Stimulated activated CD4-positive, alpha-beta T cell treated with anti-CD3 and anti-CD28 coated beads, Interleukin-1b, Interleukin-23, amount 100 ng/mL, for 24 hours (primary cell): Measurements from ENCODE around the gene CEP85.
A peak's percentile ranks its signal among the peaks of the same experiment; 100 is the strongest.

Experiments used
- DNase-seq, 4 experiments: peaks; one replicate each; pipeline ENCODE4 v3.0.0-alpha.2; 2020; ENCODE audit warnings: low read depth in 4 of 4, low spot score in 1 of 4

The CEP85 gene, protein sequence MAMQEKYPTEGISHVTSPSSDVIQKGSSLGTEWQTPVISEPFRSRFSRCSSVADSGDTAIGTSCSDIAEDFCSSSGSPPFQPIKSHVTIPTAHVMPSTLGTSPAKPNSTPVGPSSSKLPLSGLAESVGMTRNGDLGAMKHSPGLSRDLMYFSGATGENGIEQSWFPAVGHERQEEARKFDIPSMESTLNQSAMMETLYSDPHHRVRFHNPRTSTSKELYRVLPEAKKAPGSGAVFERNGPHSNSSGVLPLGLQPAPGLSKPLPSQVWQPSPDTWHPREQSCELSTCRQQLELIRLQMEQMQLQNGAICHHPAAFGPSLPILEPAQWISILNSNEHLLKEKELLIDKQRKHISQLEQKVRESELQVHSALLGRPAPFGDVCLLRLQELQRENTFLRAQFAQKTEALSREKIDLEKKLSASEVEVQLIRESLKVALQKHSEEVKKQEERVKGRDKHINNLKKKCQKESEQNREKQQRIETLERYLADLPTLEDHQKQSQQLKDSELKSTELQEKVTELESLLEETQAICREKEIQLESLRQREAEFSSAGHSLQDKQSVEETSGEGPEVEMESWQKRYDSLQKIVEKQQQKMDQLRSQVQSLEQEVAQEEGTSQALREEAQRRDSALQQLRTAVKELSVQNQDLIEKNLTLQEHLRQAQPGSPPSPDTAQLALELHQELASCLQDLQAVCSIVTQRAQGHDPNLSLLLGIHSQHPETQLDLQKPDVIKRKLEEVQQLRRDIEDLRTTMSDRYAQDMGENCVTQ

DNA sequence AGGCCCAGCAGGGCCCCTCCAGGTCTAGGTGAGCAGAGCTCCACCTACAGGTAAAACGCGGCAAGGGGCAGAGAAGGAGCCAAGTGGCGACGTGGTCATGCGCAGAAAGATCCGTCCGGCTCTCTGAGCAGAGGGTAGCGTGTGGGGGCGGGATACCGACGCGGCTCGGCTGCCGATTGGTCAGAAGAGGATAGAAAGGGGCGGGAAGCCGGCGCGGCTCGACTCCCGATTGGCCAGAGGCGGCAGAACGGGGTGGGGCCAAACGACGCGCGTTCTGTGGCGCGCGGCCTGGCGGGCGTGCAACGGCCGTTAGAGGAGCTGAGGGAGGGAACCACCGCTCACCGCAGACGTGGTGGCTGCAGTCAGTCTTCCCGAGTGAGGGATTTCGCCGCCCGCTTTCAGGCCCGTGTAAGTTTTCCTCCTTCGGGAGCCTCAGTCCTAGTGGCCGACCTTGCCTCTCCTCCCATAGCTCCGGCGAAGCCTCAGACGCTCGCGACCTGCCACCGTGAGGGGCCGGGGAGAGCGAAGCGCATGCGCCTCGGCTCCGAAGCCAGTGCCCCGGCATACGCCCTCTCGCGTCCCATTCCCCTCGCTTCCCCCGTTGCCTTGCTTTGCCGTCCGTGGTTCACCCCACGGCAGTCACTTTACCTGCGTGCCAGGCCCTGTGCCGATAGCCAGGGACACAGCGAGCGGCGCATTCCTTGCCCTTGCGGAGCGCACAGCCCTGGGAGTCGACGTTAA, at the start of gene CEP85:
CEP85 (plus strand) TSS at position 298 of the 741 bp plus-strand sequence. CDS start 5,584 bp downstream, outside the sequence.
- DNase-seq = peak; percentile 95 to 98 (median 96)

DNA sequence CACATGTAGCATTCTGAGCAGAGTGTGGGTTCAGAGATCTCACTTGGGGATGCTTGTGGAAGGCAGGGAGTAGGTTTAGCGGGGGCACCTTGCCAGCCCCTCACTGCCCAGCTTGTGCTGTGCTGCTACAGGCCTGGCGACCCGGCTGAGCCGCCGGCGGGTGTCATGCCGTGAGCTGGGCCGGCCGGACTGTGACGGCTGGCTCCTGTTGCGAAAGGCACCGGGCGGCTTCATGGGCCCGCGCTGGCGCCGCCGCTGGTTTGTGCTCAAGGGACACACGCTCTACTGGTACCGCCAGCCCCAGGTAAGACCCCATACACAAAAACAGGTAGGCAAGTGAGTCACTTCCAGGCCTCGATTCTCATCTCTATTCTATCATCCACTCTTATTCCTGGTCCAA, 49.1 kb upstream of the CEP85 start:
- no peak for DNase-seq

DNA sequence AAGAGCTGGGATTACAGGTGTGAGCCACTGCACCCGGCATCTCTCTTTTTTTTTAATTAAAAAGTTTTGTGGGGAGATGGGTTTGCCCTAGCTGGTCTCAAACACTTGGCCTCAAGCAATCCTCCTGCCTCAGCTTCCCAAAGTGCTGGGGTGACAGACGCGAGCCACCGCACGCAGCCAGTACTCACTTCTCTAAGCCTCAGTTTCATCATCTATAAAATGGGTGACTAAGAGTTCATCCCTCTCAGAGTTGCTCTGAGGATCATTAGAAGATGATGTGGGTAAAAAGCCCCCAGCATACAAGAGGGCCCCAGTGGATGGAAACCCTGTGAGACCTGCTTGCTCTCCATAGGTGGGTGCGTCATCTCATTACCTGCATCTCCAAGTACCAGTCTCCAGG, 46.1 kb upstream of the CEP85 start:
- no peak for DNase-seq

DNA sequence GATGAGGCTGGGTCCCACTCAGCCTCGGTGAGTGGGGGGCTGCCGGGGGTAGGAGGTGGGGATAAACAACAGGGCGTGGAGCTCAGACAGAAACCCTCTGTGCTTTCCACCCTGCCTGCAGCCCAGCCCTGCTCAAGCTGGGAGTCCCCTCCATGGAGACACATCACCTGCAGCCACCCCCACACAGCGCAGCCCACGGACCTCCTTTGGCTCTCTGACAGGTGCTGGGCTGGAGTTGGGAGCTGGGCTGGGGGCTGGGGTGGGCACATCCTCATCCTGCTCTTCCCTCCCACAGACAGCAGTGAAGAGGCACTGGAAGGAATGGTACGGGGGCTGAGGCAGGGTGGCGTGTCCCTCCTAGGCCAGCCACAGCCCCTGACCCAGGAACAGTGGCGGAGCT, 45.5 kb upstream of the CEP85 start:
- DNase-seq = no peak

DNA sequence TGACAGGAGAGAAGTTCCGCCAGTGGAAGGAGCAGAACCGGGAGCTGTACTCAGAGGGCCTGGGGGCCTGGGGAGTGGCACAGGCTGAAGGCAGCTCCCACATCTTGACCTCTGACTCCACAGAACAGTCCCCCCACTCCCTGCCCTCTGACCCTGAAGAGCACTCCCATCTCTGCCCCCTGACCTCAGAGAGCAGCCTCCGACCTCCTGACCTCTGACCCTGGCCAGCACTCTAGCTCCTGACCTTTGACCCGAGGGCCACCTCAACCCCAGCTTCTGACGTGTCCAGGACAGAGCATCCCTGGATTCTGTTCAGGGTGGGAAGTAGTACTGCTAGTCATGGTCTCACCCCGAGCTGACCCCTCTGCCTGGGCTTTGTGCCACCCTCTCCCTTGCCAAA, 44.7 kb upstream of the CEP85 start:
- no peak for DNase-seq

DNA sequence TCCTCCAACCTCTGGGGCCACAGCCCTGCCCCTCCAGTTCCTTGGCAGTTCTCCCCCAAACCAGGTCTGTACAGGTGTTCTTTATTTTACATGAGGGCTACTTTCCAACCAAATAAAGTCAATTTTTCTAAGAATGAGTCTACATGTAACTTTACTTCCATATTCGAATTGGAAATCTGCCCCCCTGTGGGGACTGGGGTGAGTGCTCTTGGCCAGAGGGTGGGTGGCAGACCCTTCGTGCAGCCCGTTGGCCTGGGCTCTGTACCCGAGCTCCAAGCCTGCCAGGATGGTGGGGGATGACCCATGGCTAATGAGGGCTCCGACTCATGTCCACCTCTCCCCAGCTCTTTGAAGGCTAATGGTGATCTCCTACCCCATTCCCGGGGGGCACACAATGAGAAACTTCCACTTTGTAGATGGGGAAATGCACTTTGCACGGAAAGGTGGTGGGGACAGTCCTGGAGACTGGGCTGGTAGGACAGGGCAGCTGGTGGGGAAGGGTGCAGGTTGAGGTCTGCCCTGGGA, 44.2 kb upstream of the CEP85 start:
- DNase-seq = no peak

DNA sequence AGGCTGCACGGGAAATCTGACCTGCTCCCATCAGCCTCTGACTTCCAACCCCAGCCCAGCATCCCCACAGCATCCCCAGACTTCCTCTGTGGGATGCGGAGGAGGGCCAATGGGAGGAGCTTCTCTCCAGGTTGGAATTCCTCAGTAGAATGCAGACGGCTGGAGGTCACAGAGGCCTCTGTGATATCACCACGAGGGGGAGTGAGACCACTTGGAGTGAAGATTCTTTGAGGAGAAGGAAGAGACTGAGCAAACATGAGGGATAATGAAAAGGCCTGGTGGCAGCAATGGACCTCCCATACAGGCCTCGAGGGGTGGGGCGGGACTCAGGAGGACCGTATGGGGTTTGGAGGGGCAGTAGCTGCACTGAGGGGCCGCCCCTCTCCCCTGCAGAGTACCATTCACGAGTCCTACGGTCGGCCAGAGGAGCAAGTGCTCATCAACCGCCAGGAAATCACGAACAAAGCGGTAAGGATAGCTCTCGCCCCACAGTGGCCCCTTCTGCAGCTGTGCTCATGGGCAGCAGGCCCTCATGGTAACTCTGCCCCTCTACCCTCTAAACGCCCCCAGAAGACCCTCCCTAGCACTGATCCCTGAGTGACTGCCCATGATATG, 43.5 kb upstream of the CEP85 start, which contains the start of gene CATSPER4:
CATSPER4 (plus strand) TSS at position 230 of the 615 bp plus-strand sequence; CDS start at position 256, 26 bp downstream.
- no peak for DNase-seq

DNA sequence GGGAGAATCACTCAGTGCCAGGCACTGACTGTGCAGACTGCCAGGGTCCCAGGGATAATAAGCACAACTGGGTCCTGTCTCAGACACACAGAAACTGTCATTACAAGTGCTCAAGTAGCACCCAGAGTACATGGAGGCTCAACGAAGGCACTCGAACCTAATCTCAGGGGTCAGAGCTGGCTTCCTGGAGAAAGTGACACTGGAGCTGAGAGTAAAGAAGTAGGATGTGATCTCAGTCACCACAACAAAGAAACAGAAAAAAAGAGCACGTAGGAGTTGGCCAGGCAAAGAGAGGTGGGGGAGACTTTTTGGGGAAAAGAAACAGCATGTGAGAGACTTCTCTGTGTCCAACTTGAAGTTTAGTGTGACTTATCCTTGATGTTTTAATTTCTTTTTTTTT, 42.3 kb upstream of the CEP85 start:
- no peak for DNase-seq

DNA sequence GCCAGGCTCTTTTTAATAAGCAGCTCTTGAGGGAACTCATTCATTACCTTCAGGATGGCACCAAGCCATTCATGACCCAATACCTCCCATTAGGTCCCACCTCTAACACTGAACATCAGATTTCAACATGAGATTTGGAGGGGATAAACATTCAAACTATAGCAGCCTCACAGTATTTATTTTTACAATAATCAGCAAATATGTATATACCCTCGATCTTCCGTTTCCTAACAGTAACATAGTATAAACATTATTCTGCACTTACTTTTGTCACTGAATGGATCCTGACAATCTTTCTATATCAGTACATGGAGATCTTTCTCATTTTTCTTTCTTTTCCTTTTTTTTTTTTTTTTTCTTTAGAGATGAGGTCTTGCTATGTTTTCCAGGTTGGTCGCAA, 38.2 kb upstream of the CEP85 start:
- DNase-seq = no peak

DNA sequence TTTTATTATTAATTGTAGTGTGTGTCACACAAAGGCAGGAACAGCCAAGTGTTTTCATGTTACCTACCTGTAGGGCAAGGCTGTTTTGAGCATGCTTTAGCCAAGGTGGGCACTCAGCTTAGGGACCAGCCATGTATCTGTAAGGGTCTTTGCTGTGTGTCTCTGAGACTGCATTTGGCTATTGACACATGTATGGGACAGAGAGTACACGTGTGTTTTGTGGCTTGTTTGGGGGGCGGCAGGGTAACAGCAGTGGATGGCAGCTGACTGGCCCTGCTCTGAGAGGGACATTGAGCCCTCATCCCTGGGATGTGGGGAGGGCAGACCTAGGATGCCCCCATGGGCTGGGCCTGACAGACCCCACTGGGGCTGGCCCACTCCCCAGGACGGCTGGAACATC, 36.7 kb upstream of the CEP85 start:
- DNase-seq = no peak

DNA sequence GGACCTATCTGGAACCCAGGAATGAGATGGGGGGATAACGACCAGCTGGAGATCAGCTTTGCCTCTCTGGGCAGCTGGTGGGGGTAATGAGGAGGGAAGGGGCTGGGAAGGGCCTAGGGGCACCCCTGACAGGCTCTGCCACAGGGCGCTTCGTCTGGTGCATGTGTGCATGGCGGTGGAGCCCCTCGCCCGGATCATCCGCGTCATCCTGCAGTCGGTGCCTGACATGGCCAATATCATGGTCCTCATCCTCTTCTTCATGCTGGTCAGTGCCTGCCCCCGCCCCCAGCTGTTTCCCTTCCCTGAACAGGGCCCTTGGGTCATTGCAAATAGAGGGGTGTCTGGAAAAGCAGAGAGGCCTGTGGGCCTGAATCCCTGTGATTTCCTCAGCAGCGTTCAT, 36.2 kb upstream of the CEP85 start:
- DNase-seq = no peak

DNA sequence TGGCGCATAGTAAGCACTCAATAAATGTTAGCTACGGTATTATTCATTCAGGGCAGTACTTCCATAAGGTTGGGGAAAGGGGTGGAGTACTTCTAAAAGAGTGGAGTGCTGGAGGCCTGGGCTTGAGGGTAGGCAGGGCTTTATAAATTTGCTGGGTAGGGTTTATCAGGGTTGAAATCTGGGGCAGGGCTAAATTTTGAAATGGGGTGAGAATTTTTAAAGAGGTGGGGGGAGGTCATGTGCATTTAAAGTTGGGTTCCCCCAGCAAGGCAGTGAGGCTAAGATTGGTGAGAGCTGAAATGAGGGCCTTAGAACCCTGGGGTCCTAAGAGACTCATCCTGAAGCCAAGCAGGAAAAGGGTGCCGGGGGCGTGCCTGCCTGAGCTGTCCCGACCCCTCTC, 33.6 kb upstream of the CEP85 start:
- DNase-seq = no peak

DNA sequence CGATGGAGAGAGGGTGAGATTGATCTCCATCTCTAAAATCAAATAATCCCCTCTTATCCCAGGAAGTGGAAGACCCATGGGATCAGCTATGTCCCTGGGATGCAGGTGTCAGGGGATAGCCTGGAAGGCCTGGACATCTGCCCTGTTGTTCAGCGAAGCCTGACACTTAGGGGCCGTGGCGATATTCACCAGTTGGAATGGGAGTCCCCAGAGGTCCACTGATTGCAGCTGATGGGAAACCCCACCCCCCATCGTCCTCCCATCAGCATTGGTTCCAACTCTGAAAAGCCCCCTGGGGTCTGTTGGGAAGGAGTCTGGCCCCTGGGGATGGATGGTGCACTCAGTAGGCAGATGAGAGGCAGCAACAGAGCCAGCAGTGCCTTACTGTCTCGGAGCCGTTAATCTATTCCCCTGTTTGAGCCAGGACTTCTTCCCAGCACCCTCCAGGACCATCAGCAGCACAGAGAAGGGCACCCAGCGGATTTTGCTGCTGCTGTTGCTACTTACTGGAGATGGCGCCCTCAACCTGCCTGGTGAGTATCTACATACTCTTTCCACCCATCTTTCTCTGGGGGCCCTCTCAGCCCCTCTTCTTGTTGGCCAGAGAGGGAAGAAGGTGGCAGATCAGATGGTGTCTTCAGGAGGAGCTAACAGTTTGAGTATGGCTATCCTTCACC, 30.2 kb upstream of the CEP85 start:
- no peak for DNase-seq

DNA sequence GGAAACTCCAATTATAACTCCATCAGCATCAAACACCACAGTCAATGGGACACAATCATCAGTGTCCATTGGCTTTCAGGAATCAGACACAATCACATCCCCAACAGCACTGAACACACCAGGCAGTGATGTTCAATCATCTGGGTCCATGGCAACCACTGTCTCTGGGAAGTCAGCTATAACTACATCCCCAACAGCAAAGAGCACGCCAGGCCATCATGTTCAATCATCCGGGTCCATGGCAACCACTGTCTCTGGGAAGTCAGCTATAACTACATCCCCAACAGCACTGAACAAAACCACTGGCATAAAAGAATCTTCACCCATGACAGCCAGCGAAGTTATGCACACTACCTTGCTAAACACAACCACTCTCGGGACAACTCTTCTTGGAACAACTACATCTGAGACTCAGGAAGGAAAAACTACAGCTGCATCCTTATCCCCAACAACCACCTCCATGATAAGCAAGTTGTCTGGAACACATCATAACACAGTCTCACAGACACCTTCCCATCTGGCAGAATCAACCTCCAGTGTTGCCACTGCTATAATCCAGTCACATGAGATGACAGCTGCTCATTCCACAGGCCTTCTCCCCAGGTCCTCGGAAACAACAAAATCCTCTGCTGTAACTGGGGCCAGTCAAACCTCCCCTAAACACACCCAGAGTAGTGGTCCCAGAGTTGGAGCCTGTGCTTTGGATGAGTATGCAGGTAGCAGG, 23.7 kb upstream of the CEP85 start:
- no peak for DNase-seq

DNA sequence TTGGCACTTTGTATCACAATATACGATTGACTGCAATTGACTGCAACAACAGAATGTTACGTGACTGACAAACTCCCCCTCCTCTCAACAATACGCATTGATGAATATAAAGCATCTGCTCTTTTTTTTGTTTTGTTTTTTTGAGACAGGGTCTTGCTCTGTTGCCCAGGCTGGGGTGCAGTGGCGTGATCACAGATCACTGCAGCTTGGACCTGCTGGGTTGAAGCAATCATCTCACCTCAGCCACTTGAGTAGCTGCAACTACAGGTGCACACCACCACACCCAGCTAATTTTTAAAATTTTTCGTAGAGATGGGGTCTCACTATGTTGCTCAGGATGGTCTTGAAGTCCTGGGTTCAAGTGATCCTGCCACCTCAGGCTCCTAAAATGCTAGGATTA, 21.3 kb upstream of the CEP85 start:
- no peak for DNase-seq

DNA sequence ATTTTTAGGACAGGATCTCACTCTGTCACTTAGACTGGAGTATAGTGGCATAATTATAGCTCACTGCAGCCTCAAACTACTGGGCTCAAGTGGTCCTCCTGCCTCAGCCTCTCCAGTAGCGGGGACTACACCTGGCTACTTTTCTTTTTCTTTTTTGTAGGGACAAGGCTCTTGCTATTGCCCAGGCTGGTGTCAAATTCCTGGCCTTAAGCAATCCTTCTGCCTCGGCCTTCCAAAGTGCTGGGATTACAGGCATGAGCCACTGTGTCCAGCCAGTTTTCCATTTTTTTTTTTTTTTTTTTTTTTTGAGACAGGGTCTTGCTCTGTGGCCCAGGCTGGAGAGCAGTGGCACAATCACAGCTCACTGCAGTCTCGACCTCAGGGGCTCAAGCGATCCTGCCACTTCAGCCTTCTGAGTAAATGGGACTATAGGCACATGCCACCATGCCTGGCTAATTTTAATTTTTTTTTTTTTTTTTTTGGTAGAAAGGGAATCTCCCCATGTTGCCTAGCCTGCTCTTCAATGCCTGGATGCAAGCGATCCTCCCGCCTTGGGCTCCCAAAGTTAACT, 20.6 kb upstream of the CEP85 start:
- no peak for DNase-seq

DNA sequence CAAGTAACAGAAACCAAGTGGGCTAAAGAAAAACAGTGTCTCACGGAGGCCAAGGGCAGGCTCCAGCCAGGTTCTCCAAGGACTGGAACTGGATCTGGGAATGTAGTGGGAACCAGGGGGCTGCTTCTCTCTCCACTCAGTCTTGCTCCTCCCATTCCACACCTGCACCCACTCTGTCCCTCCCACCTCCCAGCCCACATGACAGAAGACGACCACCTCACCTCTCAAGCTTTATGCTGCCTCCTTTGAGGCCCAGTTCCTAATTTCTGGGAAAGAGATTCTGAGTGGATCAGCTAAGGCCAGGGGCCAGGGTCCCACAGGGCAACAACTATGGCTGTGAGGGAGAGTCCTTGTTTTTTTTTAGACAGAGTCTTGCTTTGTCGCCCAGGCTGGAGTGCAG, 18.8 kb upstream of the CEP85 start:
- no peak for DNase-seq

DNA sequence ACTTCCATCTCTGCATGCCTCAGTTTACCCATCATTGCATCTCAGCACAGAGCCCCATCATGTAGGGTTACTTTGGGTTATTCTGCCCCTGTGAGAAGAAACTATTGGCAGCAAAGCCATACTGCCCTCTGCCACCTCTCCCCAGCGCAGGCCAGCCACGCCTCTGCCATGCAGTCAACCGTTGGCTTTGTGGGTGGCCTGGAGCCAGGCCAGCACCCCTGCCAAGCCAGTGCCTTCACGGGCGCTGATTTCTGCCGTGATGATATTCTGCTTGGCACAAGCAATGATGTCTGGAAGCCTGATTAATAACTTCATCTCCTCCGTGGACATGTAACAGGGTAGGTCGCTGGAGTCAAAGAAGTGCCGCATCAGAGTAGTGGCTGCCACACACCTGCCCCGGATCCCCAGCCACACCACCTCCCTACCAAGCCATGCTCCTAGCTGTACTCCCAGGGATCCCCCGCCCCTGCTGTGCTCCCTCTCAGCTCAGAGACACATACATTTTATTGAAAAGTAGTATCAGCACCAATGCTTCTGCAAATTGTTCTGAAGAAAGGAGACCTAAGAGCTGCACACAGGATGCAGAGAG, 15.0 kb upstream of the CEP85 start:
- no peak for DNase-seq
